Neural crest cell (in vitro differentiated cells): Measurements from ENCODE around the gene CNOT4. TPM values are rescaled to one million over a fixed set of nuclear protein-coding genes. Genes with fewer than 3 reads are reported as not detected.

Experiments used
- DNase-seq: peaks from one replicate; pipeline ENCODE4 v3.0.0; 2021; ENCODE audit warnings: low read depth, mixed read lengths, low spot score
- H3K27ac Mint-ChIP-seq: one replicate; pipeline ENCODE4 v1.8.0; 2021; ENCODE audit warnings: mild to moderate bottlenecking, mixed read lengths; ENCODE audit not compliant: unreplicated experiment
- H3K27me3 Mint-ChIP-seq: 2 replicates; pipeline ENCODE4 v1.8.0; 2021; ENCODE audit warnings: low read depth, mild to moderate bottlenecking, mixed read lengths
- H3K36me3 Mint-ChIP-seq: 2 replicates; pipeline ENCODE4 v1.8.0; 2021; ENCODE audit warnings: low read depth, mild to moderate bottlenecking, mixed read lengths
- H3K4me1 Mint-ChIP-seq: 2 replicates; pipeline ENCODE4 v1.8.0; 2021; ENCODE audit warnings: mixed read lengths
- H3K4me3 Mint-ChIP-seq: one replicate; pipeline ENCODE4 v1.8.0; 2021; ENCODE audit warnings: mild to moderate bottlenecking, mixed read lengths
- H3K9me3 Mint-ChIP-seq: 2 replicates; pipeline ENCODE4 v1.8.0; 2021; ENCODE audit warnings: mixed read lengths
- total RNA-seq: library from RNA; stranded (reverse); gene quantifications from 2 replicates; pipeline ENCODE4 v1.2.1, GENCODE V29; 2021
- TF ChIP-seq, protein P1 (sequence below): fragments of 200-600 bp; sonication (generic); conservative IDR thresholded peaks from 2 replicates; pipeline ENCODE4 v1.5.0; 2021; ENCODE audit warnings: antibody characterized with exemption, mild to moderate bottlenecking

Gene CNOT4
- total RNA-seq, 1 donor from 2014 or later, result 31.1 TPM

DNA sequence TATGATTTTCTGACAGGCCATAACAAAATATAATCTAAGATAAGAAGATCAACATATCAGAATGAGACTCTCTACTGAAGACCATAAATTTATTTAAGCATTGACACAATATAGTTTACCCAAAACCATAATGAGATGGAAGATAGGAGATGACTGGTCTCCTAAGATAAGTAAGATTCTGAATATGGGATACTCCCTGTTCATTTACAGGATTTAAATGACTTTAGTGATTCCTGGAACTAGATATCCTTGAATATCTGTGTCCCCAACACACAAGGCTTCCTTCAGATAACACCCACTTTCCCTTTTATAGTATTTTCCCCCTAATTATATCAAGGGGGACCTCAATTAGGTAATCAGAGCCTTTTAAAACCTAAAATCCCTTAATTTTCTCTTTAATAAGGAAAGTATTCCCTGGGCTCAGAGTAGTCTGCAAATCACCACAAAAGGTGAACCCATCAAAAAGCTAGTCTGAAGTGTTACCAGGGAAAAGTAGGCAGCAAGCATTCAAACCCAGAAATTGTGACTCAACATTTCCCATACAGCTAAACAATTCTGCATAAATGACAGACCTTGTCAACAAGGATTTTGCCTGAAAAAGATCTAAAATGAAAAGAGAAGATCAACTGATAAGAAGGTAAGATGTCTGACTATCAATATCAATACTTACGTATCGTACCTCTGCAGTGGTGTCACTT lies 99.9 kb downstream of the CNOT4 start:
- Mint-ChIP-seq H3K27me3 (no peaks in the 10 kb centered on the region), H3K4me3 (no peak overlapping the region), H3K27ac (no peak overlapping the region), H3K36me3 (peaks cover 3% of the 10 kb centered on the region), H3K4me1 (peaks cover 3% of the 10 kb centered on the region), H3K9me3 (no peaks in the 10 kb centered on the region)
- TF ChIP-seq, protein P1, sequence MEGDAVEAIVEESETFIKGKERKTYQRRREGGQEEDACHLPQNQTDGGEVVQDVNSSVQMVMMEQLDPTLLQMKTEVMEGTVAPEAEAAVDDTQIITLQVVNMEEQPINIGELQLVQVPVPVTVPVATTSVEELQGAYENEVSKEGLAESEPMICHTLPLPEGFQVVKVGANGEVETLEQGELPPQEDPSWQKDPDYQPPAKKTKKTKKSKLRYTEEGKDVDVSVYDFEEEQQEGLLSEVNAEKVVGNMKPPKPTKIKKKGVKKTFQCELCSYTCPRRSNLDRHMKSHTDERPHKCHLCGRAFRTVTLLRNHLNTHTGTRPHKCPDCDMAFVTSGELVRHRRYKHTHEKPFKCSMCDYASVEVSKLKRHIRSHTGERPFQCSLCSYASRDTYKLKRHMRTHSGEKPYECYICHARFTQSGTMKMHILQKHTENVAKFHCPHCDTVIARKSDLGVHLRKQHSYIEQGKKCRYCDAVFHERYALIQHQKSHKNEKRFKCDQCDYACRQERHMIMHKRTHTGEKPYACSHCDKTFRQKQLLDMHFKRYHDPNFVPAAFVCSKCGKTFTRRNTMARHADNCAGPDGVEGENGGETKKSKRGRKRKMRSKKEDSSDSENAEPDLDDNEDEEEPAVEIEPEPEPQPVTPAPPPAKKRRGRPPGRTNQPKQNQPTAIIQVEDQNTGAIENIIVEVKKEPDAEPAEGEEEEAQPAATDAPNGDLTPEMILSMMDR, result no peak
- no peak for DNase-seq

DNA sequence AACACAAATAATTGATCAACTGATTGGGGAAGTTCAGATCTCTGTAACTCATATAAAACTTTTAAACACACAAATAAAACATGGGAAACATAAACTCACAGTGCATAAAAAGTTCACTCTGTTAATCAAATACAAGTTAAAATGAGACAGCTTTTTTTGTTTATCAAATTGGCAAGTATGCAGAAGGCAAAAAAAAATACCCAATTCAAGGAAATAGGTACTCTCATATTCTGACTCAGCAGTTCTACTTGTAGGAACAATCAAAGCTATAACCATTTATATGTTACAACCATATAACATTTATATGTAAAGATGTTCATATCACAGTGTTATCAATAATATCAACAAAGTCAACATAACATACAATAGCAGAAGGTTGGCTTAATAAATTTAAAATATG lies 102.0 kb downstream of the CNOT4 start:
- Mint-ChIP-seq H3K9me3 (no peaks in the 10 kb centered on the region), H3K36me3 (peaks cover 3% of the 10 kb centered on the region), H3K27ac (no peak overlapping the region), H3K4me3 (no peak overlapping the region), H3K27me3 (no peaks in the 10 kb centered on the region), H3K4me1 (peaks cover 3% of the 10 kb centered on the region)
- TF ChIP-seq, protein P1, result no peak
- no peak for DNase-seq

DNA sequence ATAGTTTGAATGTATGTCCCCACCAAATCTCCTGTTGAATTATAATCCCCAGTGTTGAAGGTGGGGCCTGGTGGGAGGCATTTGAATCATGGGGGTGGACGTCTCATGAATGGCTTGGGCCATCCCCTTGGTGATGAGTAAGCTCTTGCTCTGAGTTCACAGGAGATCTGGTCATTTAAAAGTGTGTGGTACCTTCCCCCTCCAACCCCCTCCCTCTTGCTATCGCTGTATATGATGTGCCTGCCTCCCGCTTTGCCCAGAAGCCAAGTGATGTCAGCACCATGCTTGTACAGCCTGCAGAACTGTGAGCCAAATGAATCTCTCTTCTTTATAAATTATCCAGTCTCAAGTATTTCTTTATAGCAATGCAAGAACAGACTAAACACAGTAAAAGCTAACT lies 103.0 kb downstream of the CNOT4 start:
- peaks cover 3% of the 10 kb centered on the region for H3K36me3 Mint-ChIP-seq
- DNase-seq, result no peak
- no peaks in the 10 kb centered on the region for H3K9me3 Mint-ChIP-seq
- H3K4me3 Mint-ChIP-seq, result no peak overlapping the region
- TF ChIP-seq, protein P1, result no peak
- peaks cover 3% of the 10 kb centered on the region for H3K4me1 Mint-ChIP-seq
- H3K27ac Mint-ChIP-seq, result no peak overlapping the region
- H3K27me3 Mint-ChIP-seq, result no peaks in the 10 kb centered on the region

DNA sequence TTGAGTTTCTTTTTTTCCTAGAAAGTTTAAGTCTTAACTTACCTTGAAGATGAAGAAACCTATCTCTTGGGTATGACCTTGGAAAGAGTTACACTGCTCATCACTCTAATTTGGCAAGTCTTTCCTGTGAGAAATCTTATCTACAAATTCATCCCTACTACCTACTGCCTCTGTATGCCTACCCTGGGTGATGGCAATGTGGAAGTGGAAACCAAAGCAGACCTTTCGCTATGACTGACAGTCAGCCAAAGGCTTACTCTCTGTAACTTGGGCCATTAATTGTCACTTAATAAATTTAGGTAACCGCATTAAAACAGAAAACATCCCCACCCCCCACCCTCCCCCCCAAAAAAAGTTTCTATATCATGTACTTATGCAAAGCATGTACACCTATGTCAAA lies 103.9 kb downstream of the CNOT4 start:
- peaks cover 3% of the 10 kb centered on the region for H3K4me1 Mint-ChIP-seq
- no peak overlapping the region for H3K4me3 Mint-ChIP-seq
- no peak overlapping the region for H3K27ac Mint-ChIP-seq
- no peak for DNase-seq
- H3K27me3 Mint-ChIP-seq, result no peaks in the 10 kb centered on the region
- no peaks in the 10 kb centered on the region for H3K9me3 Mint-ChIP-seq
- peaks cover 3% of the 10 kb centered on the region for H3K36me3 Mint-ChIP-seq
- TF ChIP-seq, protein P1, result no peak

DNA sequence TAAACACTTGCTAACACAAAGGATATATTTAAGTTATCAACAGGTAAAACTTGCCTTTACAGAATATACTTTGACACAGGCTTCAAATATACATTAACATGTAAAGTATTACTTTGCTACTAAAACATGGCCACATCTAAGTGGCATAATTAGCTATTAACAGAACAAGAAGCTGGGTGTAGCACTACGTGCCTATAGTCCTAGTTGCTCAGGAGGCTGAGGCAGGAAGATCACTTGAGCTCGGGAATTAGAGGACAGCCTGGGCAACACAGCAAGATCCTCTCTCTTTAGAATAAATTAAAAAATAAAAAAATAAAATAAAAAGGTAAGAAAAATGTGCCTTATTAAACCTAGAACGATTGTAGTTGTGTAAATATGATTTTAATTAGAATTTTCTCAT lies 106.6 kb downstream of the CNOT4 start:
- no peaks in the 10 kb centered on the region for H3K36me3 Mint-ChIP-seq
- no peak overlapping the region for H3K4me3 Mint-ChIP-seq
- no peak for DNase-seq
- H3K27ac Mint-ChIP-seq, result no peak overlapping the region
- H3K9me3 Mint-ChIP-seq, result no peaks in the 10 kb centered on the region
- H3K4me1 Mint-ChIP-seq, result no peaks in the 10 kb centered on the region
- TF ChIP-seq, protein P1, result no peak
- no peaks in the 10 kb centered on the region for H3K27me3 Mint-ChIP-seq
